ENCODE data around the gene DLGAP1. TPM values are rescaled to one million over a fixed set of nuclear protein-coding genes. Genes with fewer than 3 reads are reported as not detected.

The DLGAP1 gene
- total RNA-seq, 2 experiments from 2014 or later: 0.31 to 0.36 TPM

- ChIA-PET POLR2A (no interaction called here), CTCF (interaction anchor here (0.6 to 1.7 kb wide), 4 partner anchors 12 to 951 kb away, joined by 3 to 10 read pairs (median 3); no protein-coding TSS in a partner anchor)
- Mint-ChIP-seq H3K27me3 (peaks cover 6% of the 10 kb centered on the region), H3K36me3 (ENCODE audit: low read depth) (no peaks in the 10 kb centered on the region), H3K4me3 (no peak overlapping the region), H3K9me3 (no peaks in the 10 kb centered on the region), H3K4me1 (ENCODE audit: low read depth) (no peaks in the 10 kb centered on the region), H3K27ac (no peak overlapping the region)
- intact Hi-C loops (cut with DNase I, micrococcal nuclease): loop anchor here in 1 of 2 experiments (1.0 kb wide), 1 partner anchor 951 kb away; no protein-coding TSS in a partner anchor
- peak; percentile 67 for TF ChIP-seq CTCF (IDR thresholded peaks at IDR 0.05)
- H3K27ac ChIP-seq (ENCODE audit: low read depth in 1 of 2, low read length in 2 of 2): no peak overlapping the region
- no peak overlapping the region for H3K4me3 ChIP-seq (ENCODE audit: low read length)
- no peaks in the 10 kb centered on the region for H3K9me3 ChIP-seq (ENCODE audit: control insufficient read depth in 1 of 2, insufficient read depth in 1 of 2, low read length in 2 of 2)
- no peaks in the 10 kb centered on the region for H3K36me3 ChIP-seq (ENCODE audit: insufficient read depth, low read length)
- DNase-seq (peak; percentile 14 to 63 (median 40)), ATAC-seq (ENCODE audit: poor library complexity) (no peak)
- no peaks in the 10 kb centered on the region for H3K4me1 ChIP-seq (ENCODE audit: insufficient read depth, low read length)
- no peaks in the 10 kb centered on the region for H3K27me3 ChIP-seq (ENCODE audit: control insufficient read depth in 1 of 2, insufficient read depth in 2 of 2, low read length in 2 of 2)
These were observed 348.6 kb downstream of the DLGAP1 start for GRCh38 chr18:4106407-4107033.

- intact Hi-C loops (cut with DNase I, micrococcal nuclease): no loop called here
- peaks cover 2% of the 10 kb centered on the region for H3K9me3 Mint-ChIP-seq
- CTCF ChIA-PET: no interaction called here
- Histone ChIP-seq H3K36me3 (ENCODE audit: insufficient read depth, low read length) (no peaks in the 10 kb centered on the region), H3K4me3 (ENCODE audit: low read length) (no peak overlapping the region), H3K27ac (ENCODE audit: low read depth in 1 of 2, low read length in 2 of 2) (no peak overlapping the region), H3K9me3 (ENCODE audit: control insufficient read depth in 1 of 2, insufficient read depth in 1 of 2, low read length in 2 of 2) (no peaks in the 10 kb centered on the region), H3K4me1 (ENCODE audit: insufficient read depth, low read length) (no peaks in the 10 kb centered on the region), H3K27me3 (ENCODE audit: control insufficient read depth in 1 of 2, insufficient read depth in 2 of 2, low read length in 2 of 2) (no peaks in the 10 kb centered on the region)
- H3K4me1 Mint-ChIP-seq (ENCODE audit: low read depth): no peaks in the 10 kb centered on the region
- H3K36me3 Mint-ChIP-seq (ENCODE audit: low read depth): no peaks in the 10 kb centered on the region
- POLR2A ChIA-PET: no interaction called here
- H3K27ac Mint-ChIP-seq: no peak overlapping the region
- DNase-seq: no peak
- no peak overlapping the region for H3K4me3 Mint-ChIP-seq
- peaks cover 6% of the 10 kb centered on the region for H3K27me3 Mint-ChIP-seq
- TF ChIP-seq CTCF (IDR thresholded peaks at IDR 0.05): no peak
- ATAC-seq (ENCODE audit: poor library complexity): no peak
These were observed 352.2 kb downstream of the DLGAP1 start for GRCh38 chr18:4102901-4103300.

GRCh38 chr18:4101009-4101408, 354.1 kb downstream of the DLGAP1 start:
- Mint-ChIP-seq H3K9me3 (peaks cover 2% of the 10 kb centered on the region), H3K36me3 (ENCODE audit: low read depth) (no peaks in the 10 kb centered on the region), H3K27ac (no peak overlapping the region), H3K4me3 (no peak overlapping the region), H3K4me1 (ENCODE audit: low read depth) (no peaks in the 10 kb centered on the region), H3K27me3 (no peaks in the 10 kb centered on the region)
- intact Hi-C loops (cut with DNase I, micrococcal nuclease): no loop called here
- Histone ChIP-seq H3K4me3 (ENCODE audit: low read length) (no peak overlapping the region), H3K4me1 (ENCODE audit: insufficient read depth, low read length) (no peaks in the 10 kb centered on the region), H3K27ac (ENCODE audit: low read depth in 1 of 2, low read length in 2 of 2) (no peak overlapping the region), H3K36me3 (ENCODE audit: insufficient read depth, low read length) (no peaks in the 10 kb centered on the region), H3K9me3 (ENCODE audit: control insufficient read depth in 1 of 2, insufficient read depth in 1 of 2, low read length in 2 of 2) (peaks cover 0 to 2% of the 10 kb centered on the region in 2 experiments), H3K27me3 (ENCODE audit: control insufficient read depth in 1 of 2, insufficient read depth in 2 of 2, low read length in 2 of 2) (no peaks in the 10 kb centered on the region)
- no peak for TF ChIP-seq CTCF (IDR thresholded peaks at IDR 0.05)
- DNase-seq (no peak), ATAC-seq (ENCODE audit: poor library complexity) (no peak)
- ChIA-PET CTCF (no interaction called here), POLR2A (no interaction called here)

All from CD4-positive, alpha-beta T cell (primary cell).